ENCODE data around the gene FCSK. TPM values are rescaled to one million over a fixed set of nuclear protein-coding genes. Genes with fewer than 3 reads are reported as not detected.

The FCSK gene
- total and polyA plus RNA-seq, 2 of the 8 experiments (the other 6 are each of a cell fraction or from before 2014, with no cell fraction given): 4.6 to 5.1 TPM

DNA sequence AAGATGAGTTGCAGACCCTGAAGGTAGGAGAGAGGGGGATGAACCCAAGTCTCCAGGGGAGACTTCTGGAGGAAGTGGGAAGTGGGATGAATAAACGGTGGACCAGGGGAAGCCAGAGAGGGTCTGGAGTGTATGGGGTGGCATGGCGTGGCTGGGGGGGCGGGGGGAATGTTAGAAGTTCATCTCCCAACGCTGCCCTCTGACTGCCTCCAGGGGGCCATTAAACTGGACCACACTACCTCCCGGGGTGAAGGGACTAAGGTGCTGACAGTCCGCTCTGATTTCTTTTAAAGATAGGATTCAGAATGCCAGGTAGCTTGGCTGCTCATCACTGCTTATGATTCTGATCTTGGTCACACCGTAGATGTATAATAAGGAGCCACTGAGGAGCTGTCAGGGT is 36.7 kb upstream of the FCSK start:
- Histone ChIP-seq H2BK12ac (ENCODE audit: low read depth, low read length) (no peak overlapping the region), H3K36me3 (ENCODE audit: control insufficient read depth in 2 of 4, insufficient read depth in 4 of 4, low read length in 3 of 4) (no peaks in the 10 kb centered on the region), H4K20me1 (replicated peaks in 1 of 2; ENCODE audit: control insufficient read depth in 1 of 2, insufficient read depth in 2 of 2, low read length in 2 of 2) (peaks cover 6 to 21% of the 10 kb centered on the region in 2 experiments), H3K9ac (replicated peaks in 1 of 4; ENCODE audit: extremely low read depth in 1 of 4, low read depth in 3 of 4, low read length in 3 of 4) (no peak overlapping the region), H3K18ac (ENCODE audit: extremely low read depth, low read length) (no peak overlapping the region; the same call in none of the 2 replicates), H3K4me2 (ENCODE audit: insufficient read depth in 1 of 2, low read depth in 2 of 2, low read length in 2 of 2) (no peak overlapping the region), H2BK20ac (ENCODE audit: low read length) (no peak overlapping the region), H2BK120ac (replicated peaks; ENCODE audit: low read depth, low read length) (no peak overlapping the region), H2BK15ac (ENCODE audit: low read length) (no peak overlapping the region), H2AK5ac (ENCODE audit: low read depth, low read length) (no peak overlapping the region), H3K79me1 (ENCODE audit: low read depth, low read length) (peaks cover 19% of the 10 kb centered on the region), H4K5ac (ENCODE audit: insufficient read length, low read depth, low read length) (no peak overlapping the region), H3K14ac (ENCODE audit: insufficient read length) (no peak overlapping the region), H3K4me3 (ENCODE audit: extremely low read depth in 1 of 4, insufficient read depth in 2 of 4, low read depth in 3 of 4, low read length in 4 of 4) (no peak overlapping the region), H3K56ac (replicated peaks; ENCODE audit: insufficient read length, low read depth, low read length) (no peak overlapping the region), H3K23ac (ENCODE audit: insufficient read length) (no peak overlapping the region), H3K27me3 (replicated peaks in 1 of 4; ENCODE audit: control insufficient read depth in 3 of 4, extremely low read depth in 1 of 4, insufficient read depth in 3 of 4, low read length in 3 of 4) (no peaks in the 10 kb centered on the region), H2AFZ (ENCODE audit: low read length) (no peak overlapping the region), H3K27ac (ENCODE audit: low read depth, low read length) (no peak overlapping the region), H2BK5ac (ENCODE audit: low read depth, low read length) (no peak overlapping the region), H3K23me2 (ENCODE audit: low read depth, low read length) (no peaks in the 10 kb centered on the region), H3K4ac (replicated peaks; ENCODE audit: insufficient read length, low read depth, low read length) (no peak overlapping the region), H3K79me2 (ENCODE audit: control insufficient read depth in 1 of 2, insufficient read depth in 2 of 2, low read length in 2 of 2) (peaks cover 0 to 52% of the 10 kb centered on the region in 2 experiments; a peak in 2 of 4 replicates), H3K9me3 (ENCODE audit: insufficient read depth in 2 of 2, low read depth in 1 of 2, low read length in 1 of 2) (no peaks in the 10 kb centered on the region), H3K4me1 (replicated peaks in 1 of 4; ENCODE audit: control insufficient read depth in 3 of 4, insufficient read depth in 4 of 4, low read length in 3 of 4) (peaks cover 0 to 30% (median 20%) of the 10 kb centered on the region in 4 experiments; a peak in 6 of 7 replicates), H4K8ac (ENCODE audit: extremely low read depth, insufficient read depth, low read length) (no peak overlapping the region; the same call in 1 of the 2 replicates), H4K91ac (replicated peaks; ENCODE audit: insufficient read length, low read length) (no peak overlapping the region)
- CTCF ChIA-PET (ENCODE audit: partially characterized antibody): interaction anchor here (1.2 to 4.1 kb wide), 10 partner anchors 9 to 57 kb away, joined by 3 to 27 read pairs (median 4); partner anchors contain the start of gene ST3GAL2
- WGBS, 2 experiments (ENCODE audit: extremely low coverage in 1 of 2, insufficient coverage in 1 of 2, insufficient read length in 1 of 2, insufficient replicate concordance in 2 of 2, low coverage in 1 of 2, low lambda C conversion rate in 2 of 2, missing lambda C conversion rate in 1 of 2): 88% methylated on average over 7 of the region's 7 CpGs; no CpG with 5 or more reads in 1 of the 2 experiments
- FAIRE-seq (no peak), DNase-seq (ENCODE audit: low read depth in 1 of 2, low spot score in 2 of 2) (no peak)
- POLR2A ChIA-PET (ENCODE audit: partially characterized antibody): interaction anchor here (1.4 to 3.8 kb wide), 6 partner anchors 9 to 37 kb away, joined by 3 to 18 read pairs (median 7); partner anchors contain the start of genes FCSK and ST3GAL2
- no peak for TF ChIP-seq SIX5 (IDR thresholded peaks at IDR 0.05; ENCODE audit: low read depth, low read length)
- TF ChIP-seq, protein P1, sequence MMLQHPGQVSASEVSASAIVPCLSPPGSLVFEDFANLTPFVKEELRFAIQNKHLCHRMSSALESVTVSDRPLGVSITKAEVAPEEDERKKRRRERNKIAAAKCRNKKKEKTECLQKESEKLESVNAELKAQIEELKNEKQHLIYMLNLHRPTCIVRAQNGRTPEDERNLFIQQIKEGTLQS (IDR thresholded peaks at IDR 0.05; ENCODE audit: insufficient read depth, low read depth, low read length): no peak
- no peak for TF ChIP-seq HDAC2 (IDR thresholded peaks at IDR 0.05; ENCODE audit: borderline replicate concordance in 1 of 2, low read depth in 2 of 2, low read length in 2 of 2)
- TF ChIP-seq ZNF274 (IDR thresholded peaks at IDR 0.05; ENCODE audit: borderline replicate concordance, extremely low read depth, low read length): no peak
- TF ChIP-seq TAF7 (optimal IDR thresholded peaks at IDR 0.05; ENCODE audit: borderline replicate concordance, low read depth, low read length): no peak
- TF ChIP-seq TEAD4 (IDR thresholded peaks at IDR 0.05; ENCODE audit: low read depth, low read length): no peak
- TF ChIP-seq SP4 (IDR thresholded peaks at IDR 0.05; ENCODE audit: low read length): no peak
- no peak for TF ChIP-seq KDM1A (IDR thresholded peaks at IDR 0.05; ENCODE audit: borderline replicate concordance, low read length)
- TF ChIP-seq BACH1 (IDR thresholded peaks at IDR 0.05; ENCODE audit: low read length): no peak
- no peak for TF ChIP-seq TAF1 (IDR thresholded peaks at IDR 0.05; ENCODE audit: low read depth, low read length)
- TF ChIP-seq KDM5A (IDR thresholded peaks at IDR 0.05; ENCODE audit: low read length): no peak
- no peak for TF ChIP-seq SIN3A (conservative IDR thresholded peaks at IDR 0.05 in 1 of 2, IDR thresholded peaks at IDR 0.05 in 1 of 2; ENCODE audit: low read depth in 1 of 2, low read length in 2 of 2)
- no peak for TF ChIP-seq SAP30 (IDR thresholded peaks at IDR 0.05; ENCODE audit: insufficient read depth, insufficient replicate concordance, low read length)
